Measurements from ENCODE around the gene GOLGA8B. TPM values are rescaled to one million over a fixed set of nuclear protein-coding genes. Genes with fewer than 3 reads are reported as not detected.

GOLGA8B gene
- total RNA-seq (2022; extraction: Qiagen RNA extraction; ENCODE audit: low read depth), result 12.8 to 20.7 TPM (median 18.7 TPM) in 5 replicates

GRCh38 chr15:34583399-34584329 is at the start of gene GOLGA8B:
Gene GOLGA8B, minus strand, starts transcription at chr15:34583651. Its CDS starts 47,739 bp downstream, at chr15:34535912.

Other genes starting within 250 kb of the GOLGA8B start
- 3.8 to 7.0 TPM (median 5.9 TPM) in 5 replicates for gene SLC12A6, start 245.9 kb downstream of the GOLGA8B start, total RNA-seq (2022; extraction: Qiagen RNA extraction; ENCODE audit: low read depth)
- 511 to 617 TPM (median 553 TPM) in 5 replicates for gene NOP10, start 240.5 kb downstream of the GOLGA8B start, total RNA-seq (2022; extraction: Qiagen RNA extraction; ENCODE audit: low read depth)
- gene NUTM1, start 240.3 kb downstream of the GOLGA8B start, total RNA-seq (2022; extraction: Qiagen RNA extraction; ENCODE audit: low read depth), result not detected in 5 replicates
- 36.6 to 70.5 TPM (median 64.0 TPM) in 5 replicates for gene LPCAT4, start 216.5 kb downstream of the GOLGA8B start, total RNA-seq (2022; extraction: Qiagen RNA extraction; ENCODE audit: low read depth)
- gene GOLGA8A, start 145.8 kb downstream of the GOLGA8B start, total RNA-seq (2022; extraction: Qiagen RNA extraction; ENCODE audit: low read depth), result 6.3 to 9.2 TPM (median 8.1 TPM) in 5 replicates
- gene GJD2, start 171.3 kb upstream of the GOLGA8B start, total RNA-seq (2022; extraction: Qiagen RNA extraction; ENCODE audit: low read depth), result not detected in 5 replicates
- gene ACTC1, start 211.9 kb upstream of the GOLGA8B start, total RNA-seq (2022; extraction: Qiagen RNA extraction; ENCODE audit: low read depth), result 0.17 to 0.35 TPM (median 0.27 TPM) in 5 replicates

Data from A549 treated with ZK216348 at 1 μM for 4 hours (cell line).